Astrocyte of the cerebellum (primary cell): Measurements from ENCODE around the gene RASD2.
"Not testable (repeated sequence)": the region's sequence is repeated elsewhere in the genome, so short reads cannot be mapped to it uniquely, and the experiment has no call there.

Source experiments
- DNase-seq: peaks from one replicate; pipeline ENCODE4 v3.0.0-alpha.2; 2011; ENCODE audit warnings: low read depth
- H3K4me3 ChIP-seq: 2 replicates; pipeline ENCODE4 v1.5.1; 2011; ENCODE audit warnings: mild to moderate bottlenecking, low read depth, low read length, moderate library complexity
- CTCF ChIP-seq: IDR thresholded peaks from 2 replicates; pipeline ENCODE4 v1.5.1; 2012; ENCODE audit warnings: low read length, low read depth, moderate library complexity, mild to moderate bottlenecking; ENCODE audit errors: missing control alignments
- in situ Hi-C: cut with HindIII; loops from 2 replicates; pipeline ENCODE4 v1.10.0; 2017; ENCODE audit warnings: low sequenced_read_pairs

Gene RASD2

GRCh38 chr22:35502836-35503235, 37.8 kb upstream of the RASD2 start:
- no peak for DNase-seq
- no peak overlapping the region for H3K4me3 ChIP-seq
- in situ Hi-C loops: no loop called here
- no peak for TF ChIP-seq CTCF

- TF ChIP-seq CTCF: no peak
- in situ Hi-C loops: no loop called here
- no peak for DNase-seq
- no peak overlapping the region for H3K4me3 ChIP-seq
Observed at GRCh38 chr22:35505399-35506258, 35.0 kb upstream of the RASD2 start.

- no peak for TF ChIP-seq CTCF
- in situ Hi-C loops: no loop called here
- no peak for DNase-seq
- no peak overlapping the region for H3K4me3 ChIP-seq
Observed at GRCh38 chr22:35506259-35506570, 34.4 kb upstream of the RASD2 start.

GRCh38 chr22:35507851-35508250, 32.8 kb upstream of the RASD2 start:
- DNase-seq, H3K4me3 ChIP-seq, in situ Hi-C loops: not testable (repeated sequence)

- DNase-seq: no peak
- in situ Hi-C loops: no loop called here
- no peak overlapping the region for H3K4me3 ChIP-seq
- TF ChIP-seq CTCF: no peak
Observed at GRCh38 chr22:35509451-35509850, 31.2 kb upstream of the RASD2 start.

- in situ Hi-C loops: no loop called here
- DNase-seq: no peak
- H3K4me3 ChIP-seq: no peak overlapping the region
- no peak for TF ChIP-seq CTCF
Observed at GRCh38 chr22:35509960-35510359, 30.7 kb upstream of the RASD2 start.

GRCh38 chr22:35510481-35510934, 30.1 kb upstream of the RASD2 start:
- no peak for TF ChIP-seq CTCF
- DNase-seq: no peak
- in situ Hi-C loops: no loop called here

More at GRCh38 chr22:35510481-35510934, 30.1 kb upstream of the RASD2 start:
- no peak overlapping the region for H3K4me3 ChIP-seq
